SH-SY5Y (cell line): ENCODE data around the gene LRRC8B.

Source experiments
- GATA2 ChIP-seq: IDR thresholded peaks from 2 replicates; pipeline ENCODE4 v1.6.1; 2011; ENCODE audit warnings: mild to moderate bottlenecking, low read depth, low read length
- GATA3 ChIP-seq: IDR thresholded peaks from 2 replicates; pipeline ENCODE4 v1.6.1; 2011; ENCODE audit warnings: low read depth, mild to moderate bottlenecking, low read length, moderate library complexity

- TF ChIP-seq GATA2 (no peak), GATA3 (no peak)
These were observed 109.4 kb downstream of the LRRC8B start for GRCh38 chr1:89633800-89634625.
